NCI-H128 (cell line): ENCODE data around the gene CCDC106.

Experiments
- DNase-seq: peaks from one replicate; lab custom pipeline; 2025; ENCODE audit not compliant: unreplicated experiment; lab: John Stamatoyannopoulos, UW

Gene CCDC106

GRCh38 chr19:55667958-55668357, 19.9 kb downstream of the CCDC106 start:
- DNase-seq: no peak

GRCh38 chr19:55668603-55669348, 20.8 kb downstream of the CCDC106 start:
- DNase-seq: no peak

- no peak for DNase-seq
These were observed 21.6 kb downstream of the CCDC106 start for GRCh38 chr19:55669418-55670279.

GRCh38 chr19:55670280-55671053, 22.5 kb downstream of the CCDC106 start:
- DNase-seq: no peak

- DNase-seq: no peak
These were observed 23.0 kb downstream of the CCDC106 start for GRCh38 chr19:55671054-55671378.

GRCh38 chr19:55672418-55672817, 24.4 kb downstream of the CCDC106 start:
- DNase-seq: no peak

GRCh38 chr19:55673465-55673864, 25.5 kb downstream of the CCDC106 start:
- no peak for DNase-seq

GRCh38 chr19:55673889-55674288, 25.9 kb downstream of the CCDC106 start:
- no peak for DNase-seq

GRCh38 chr19:55674459-55674840, 26.4 kb downstream of the CCDC106 start:
- no peak for DNase-seq

- peak; percentile 95 for DNase-seq
These were observed 27.0 kb downstream of the CCDC106 start, which contains the start of gene EPN1 for GRCh38 chr19:55674841-55675660. TSS of gene EPN1 (plus strand) at chr19:55675226. CDS start at chr19:55678628, 3,402 bp downstream.

- no peak for DNase-seq
These were observed 27.8 kb downstream of the CCDC106 start for GRCh38 chr19:55675661-55676354.

- DNase-seq: no peak
These were observed 28.4 kb downstream of the CCDC106 start for GRCh38 chr19:55676383-55676782.

GRCh38 chr19:55676889-55677505, 29.0 kb downstream of the CCDC106 start:
- no peak for DNase-seq

GRCh38 chr19:55677572-55678028, 29.6 kb downstream of the CCDC106 start:
- no peak for DNase-seq

GRCh38 chr19:55678121-55678671, 30.2 kb downstream of the CCDC106 start:
- no peak for DNase-seq

- no peak for DNase-seq
These were observed 31.6 kb downstream of the CCDC106 start for GRCh38 chr19:55679343-55680257.

GRCh38 chr19:55680339-55681130, 32.5 kb downstream of the CCDC106 start:
- DNase-seq: no peak
